Measurements from ENCODE around the gene SPDYC. TPM values are rescaled to one million over a fixed set of nuclear protein-coding genes. Genes with fewer than 3 reads are reported as not detected.

The SPDYC gene
- total and polyA plus RNA-seq, 2 of the 13 experiments (the other 11 are each of a cell fraction or from before 2014, with no cell fraction given): 0.15 to 0.33 TPM

DNA sequence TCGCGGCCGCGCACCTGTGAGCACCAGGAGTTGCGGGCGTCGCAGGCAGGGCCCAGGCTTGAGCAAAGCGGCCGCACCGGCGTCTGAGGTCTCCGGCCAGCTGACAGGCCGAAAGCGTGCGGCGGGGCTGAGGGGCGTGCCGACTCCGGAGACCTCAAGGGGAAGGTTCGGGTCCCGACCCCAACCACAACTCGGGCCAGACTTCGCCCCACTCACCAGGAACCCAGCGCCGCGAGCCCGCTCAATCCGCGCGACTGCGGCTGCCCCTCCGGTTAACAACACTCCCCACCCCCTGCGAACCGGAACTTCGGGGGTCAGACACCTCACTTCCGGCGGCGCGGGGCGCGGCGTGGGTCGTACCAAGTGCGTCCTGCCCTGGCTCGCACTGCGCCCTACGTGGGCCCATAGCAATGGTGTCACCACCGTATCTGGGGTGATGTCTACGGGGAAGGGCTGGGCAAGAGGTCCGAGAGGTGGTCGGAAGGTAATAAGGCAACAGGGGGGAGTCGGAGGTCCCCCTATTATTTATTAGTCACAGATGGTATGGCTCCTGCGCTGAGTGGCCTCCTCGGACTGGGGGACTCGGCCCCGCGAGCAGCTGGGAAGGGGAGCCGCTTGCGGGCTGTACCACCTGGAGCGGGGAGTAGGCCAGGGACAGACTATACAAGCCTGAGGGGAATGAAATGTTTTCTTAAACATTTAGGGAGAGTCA is 35.6 kb upstream of the SPDYC start, which contains the start of gene SYVN1 (continued):
- TF ChIP-seq, protein P1, sequence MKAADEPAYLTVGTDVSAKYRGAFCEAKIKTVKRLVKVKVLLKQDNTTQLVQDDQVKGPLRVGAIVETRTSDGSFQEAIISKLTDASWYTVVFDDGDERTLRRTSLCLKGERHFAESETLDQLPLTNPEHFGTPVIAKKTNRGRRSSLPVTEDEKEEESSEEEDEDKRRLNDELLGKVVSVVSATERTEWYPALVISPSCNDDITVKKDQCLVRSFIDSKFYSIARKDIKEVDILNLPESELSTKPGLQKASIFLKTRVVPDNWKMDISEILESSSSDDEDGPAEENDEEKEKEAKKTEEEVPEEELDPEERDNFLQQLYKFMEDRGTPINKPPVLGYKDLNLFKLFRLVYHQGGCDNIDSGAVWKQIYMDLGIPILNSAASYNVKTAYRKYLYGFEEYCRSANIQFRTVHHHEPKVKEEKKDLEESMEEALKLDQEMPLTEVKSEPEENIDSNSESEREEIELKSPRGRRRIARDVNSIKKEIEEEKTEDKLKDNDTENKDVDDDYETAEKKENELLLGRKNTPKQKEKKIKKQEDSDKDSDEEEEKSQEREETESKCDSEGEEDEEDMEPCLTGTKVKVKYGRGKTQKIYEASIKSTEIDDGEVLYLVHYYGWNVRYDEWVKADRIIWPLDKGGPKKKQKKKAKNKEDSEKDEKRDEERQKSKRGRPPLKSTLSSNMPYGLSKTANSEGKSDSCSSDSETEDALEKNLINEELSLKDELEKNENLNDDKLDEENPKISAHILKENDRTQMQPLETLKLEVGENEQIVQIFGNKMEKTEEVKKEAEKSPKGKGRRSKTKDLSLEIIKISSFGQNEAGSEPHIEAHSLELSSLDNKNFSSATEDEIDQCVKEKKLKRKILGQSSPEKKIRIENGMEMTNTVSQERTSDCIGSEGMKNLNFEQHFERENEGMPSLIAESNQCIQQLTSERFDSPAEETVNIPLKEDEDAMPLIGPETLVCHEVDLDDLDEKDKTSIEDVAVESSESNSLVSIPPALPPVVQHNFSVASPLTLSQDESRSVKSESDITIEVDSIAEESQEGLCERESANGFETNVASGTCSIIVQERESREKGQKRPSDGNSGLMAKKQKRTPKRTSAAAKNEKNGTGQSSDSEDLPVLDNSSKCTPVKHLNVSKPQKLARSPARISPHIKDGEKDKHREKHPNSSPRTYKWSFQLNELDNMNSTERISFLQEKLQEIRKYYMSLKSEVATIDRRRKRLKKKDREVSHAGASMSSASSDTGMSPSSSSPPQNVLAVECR (CRISPR knock-in tag; IDR thresholded peaks at IDR 0.05; ENCODE audit: borderline replicate concordance): peak; percentile 90; the same call in 1 of the 2 replicates
- TF ChIP-seq TBL1XR1 (IDR thresholded peaks at IDR 0.05; ENCODE audit: borderline replicate concordance, low read length, partially characterized antibody) (peak; percentile 43), MTA3 (CRISPR knock-in tag; IDR thresholded peaks at IDR 0.05) (no peak), ZNF572 (CRISPR knock-in tag; IDR thresholded peaks at IDR 0.05) (peak; percentile 75; the same call in 1 of the 2 replicates), STAG1 (CRISPR knock-in tag; IDR thresholded peaks at IDR 0.05) (no peak), TP53 (CRISPR knock-in tag; conservative IDR thresholded peaks at IDR 0.05) (no peak), ZNF776 (CRISPR knock-in tag; IDR thresholded peaks at IDR 0.05) (no peak), ZNF20 (CRISPR knock-in tag; IDR thresholded peaks at IDR 0.05) (no peak), ZNF224 (CRISPR knock-in tag; IDR thresholded peaks at IDR 0.05) (no peak), FOSL1 (CRISPR knock-in tag; IDR thresholded peaks at IDR 0.05; ENCODE audit: borderline replicate concordance) (no peak), NCOR1 (IDR thresholded peaks at IDR 0.05; ENCODE audit: borderline replicate concordance, low read length) (peak; percentile 48; the same call in 1 of the 2 replicates), ZSCAN25 (CRISPR knock-in tag; IDR thresholded peaks at IDR 0.05) (peak; percentile 81)
- TF ChIP-seq, protein P2, sequence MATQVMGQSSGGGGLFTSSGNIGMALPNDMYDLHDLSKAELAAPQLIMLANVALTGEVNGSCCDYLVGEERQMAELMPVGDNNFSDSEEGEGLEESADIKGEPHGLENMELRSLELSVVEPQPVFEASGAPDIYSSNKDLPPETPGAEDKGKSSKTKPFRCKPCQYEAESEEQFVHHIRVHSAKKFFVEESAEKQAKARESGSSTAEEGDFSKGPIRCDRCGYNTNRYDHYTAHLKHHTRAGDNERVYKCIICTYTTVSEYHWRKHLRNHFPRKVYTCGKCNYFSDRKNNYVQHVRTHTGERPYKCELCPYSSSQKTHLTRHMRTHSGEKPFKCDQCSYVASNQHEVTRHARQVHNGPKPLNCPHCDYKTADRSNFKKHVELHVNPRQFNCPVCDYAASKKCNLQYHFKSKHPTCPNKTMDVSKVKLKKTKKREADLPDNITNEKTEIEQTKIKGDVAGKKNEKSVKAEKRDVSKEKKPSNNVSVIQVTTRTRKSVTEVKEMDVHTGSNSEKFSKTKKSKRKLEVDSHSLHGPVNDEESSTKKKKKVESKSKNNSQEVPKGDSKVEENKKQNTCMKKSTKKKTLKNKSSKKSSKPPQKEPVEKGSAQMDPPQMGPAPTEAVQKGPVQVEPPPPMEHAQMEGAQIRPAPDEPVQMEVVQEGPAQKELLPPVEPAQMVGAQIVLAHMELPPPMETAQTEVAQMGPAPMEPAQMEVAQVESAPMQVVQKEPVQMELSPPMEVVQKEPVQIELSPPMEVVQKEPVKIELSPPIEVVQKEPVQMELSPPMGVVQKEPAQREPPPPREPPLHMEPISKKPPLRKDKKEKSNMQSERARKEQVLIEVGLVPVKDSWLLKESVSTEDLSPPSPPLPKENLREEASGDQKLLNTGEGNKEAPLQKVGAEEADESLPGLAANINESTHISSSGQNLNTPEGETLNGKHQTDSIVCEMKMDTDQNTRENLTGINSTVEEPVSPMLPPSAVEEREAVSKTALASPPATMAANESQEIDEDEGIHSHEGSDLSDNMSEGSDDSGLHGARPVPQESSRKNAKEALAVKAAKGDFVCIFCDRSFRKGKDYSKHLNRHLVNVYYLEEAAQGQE (IDR thresholded peaks at IDR 0.05; ENCODE audit: borderline replicate concordance in 1 of 2, low read depth in 1 of 2, low read length in 2 of 2): 0 out of 4 replicates have a peak, but pooled peaks of 1 of the 2 experiments have one; percentile 10
- TF ChIP-seq, protein P3, sequence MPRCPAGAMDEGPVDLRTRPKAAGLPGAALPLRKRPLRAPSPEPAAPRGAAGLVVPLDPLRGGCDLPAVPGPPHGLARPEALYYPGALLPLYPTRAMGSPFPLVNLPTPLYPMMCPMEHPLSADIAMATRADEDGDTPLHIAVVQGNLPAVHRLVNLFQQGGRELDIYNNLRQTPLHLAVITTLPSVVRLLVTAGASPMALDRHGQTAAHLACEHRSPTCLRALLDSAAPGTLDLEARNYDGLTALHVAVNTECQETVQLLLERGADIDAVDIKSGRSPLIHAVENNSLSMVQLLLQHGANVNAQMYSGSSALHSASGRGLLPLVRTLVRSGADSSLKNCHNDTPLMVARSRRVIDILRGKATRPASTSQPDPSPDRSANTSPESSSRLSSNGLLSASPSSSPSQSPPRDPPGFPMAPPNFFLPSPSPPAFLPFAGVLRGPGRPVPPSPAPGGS (CRISPR knock-in tag; IDR thresholded peaks at IDR 0.05): peak; percentile 79
- TF ChIP-seq, protein P4, sequence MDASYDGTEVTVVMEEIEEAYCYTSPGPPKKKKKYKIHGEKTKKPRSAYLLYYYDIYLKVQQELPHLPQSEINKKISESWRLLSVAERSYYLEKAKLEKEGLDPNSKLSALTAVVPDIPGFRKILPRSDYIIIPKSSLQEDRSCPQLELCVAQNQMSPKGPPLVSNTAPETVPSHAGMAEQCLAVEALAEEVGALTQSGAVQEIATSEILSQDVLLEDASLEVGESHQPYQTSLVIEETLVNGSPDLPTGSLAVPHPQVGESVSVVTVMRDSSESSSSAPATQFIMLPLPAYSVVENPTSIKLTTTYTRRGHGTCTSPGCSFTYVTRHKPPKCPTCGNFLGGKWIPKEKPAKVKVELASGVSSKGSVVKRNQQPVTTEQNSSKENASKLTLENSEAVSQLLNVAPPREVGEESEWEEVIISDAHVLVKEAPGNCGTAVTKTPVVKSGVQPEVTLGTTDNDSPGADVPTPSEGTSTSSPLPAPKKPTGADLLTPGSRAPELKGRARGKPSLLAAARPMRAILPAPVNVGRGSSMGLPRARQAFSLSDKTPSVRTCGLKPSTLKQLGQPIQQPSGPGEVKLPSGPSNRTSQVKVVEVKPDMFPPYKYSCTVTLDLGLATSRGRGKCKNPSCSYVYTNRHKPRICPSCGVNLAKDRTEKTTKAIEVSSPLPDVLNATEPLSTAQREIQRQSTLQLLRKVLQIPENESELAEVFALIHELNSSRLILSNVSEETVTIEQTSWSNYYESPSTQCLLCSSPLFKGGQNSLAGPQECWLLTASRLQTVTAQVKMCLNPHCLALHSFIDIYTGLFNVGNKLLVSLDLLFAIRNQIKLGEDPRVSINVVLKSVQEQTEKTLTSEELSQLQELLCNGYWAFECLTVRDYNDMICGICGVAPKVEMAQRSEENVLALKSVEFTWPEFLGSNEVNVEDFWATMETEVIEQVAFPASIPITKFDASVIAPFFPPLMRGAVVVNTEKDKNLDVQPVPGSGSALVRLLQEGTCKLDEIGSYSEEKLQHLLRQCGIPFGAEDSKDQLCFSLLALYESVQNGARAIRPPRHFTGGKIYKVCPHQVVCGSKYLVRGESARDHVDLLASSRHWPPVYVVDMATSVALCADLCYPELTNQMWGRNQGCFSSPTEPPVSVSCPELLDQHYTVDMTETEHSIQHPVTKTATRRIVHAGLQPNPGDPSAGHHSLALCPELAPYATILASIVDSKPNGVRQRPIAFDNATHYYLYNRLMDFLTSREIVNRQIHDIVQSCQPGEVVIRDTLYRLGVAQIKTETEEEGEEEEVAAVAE (CRISPR knock-in tag; IDR thresholded peaks at IDR 0.05; ENCODE audit: borderline replicate concordance): peak; percentile 56; the same call in 1 of the 2 replicates

Measured in HepG2 (cell line).